Upper lobe of left lung (tissue), 6 donors: Measurements from ENCODE around the gene CCL26. TPM values are rescaled to one million over a fixed set of nuclear protein-coding genes. Genes with fewer than 3 reads are reported as not detected.

ENCODE experiments used
- ATAC-seq, 2 donors: fragments of 200-7000 bp; cut with Tn5 transposase; one replicate each; pipeline ENCODE4 v1.9.1; 2022; ENCODE audit warnings: mild to moderate bottlenecking in 2 of 2, moderate library complexity in 2 of 2; ENCODE audit not compliant: low FRiP score in 2 of 2
- DNase-seq, 2 donors: peaks; one replicate each; pipeline ENCODE4 v3.0.0-alpha.2; 2019 to 2020
- H3K27ac ChIP-seq, 4 donors: fragments of 200-600 bp; sonication (generic); one replicate each; pipeline ENCODE4 v1.5.1; 2016 to 2019
- H3K27me3 ChIP-seq, 4 donors: fragments of 200-600 bp; sonication (generic); one replicate each; pipeline ENCODE4 v1.5.1; 2017 to 2019
- H3K36me3 ChIP-seq, 4 donors: fragments of 200-600 bp; sonication (generic); one replicate each; pipeline ENCODE4 v1.5.1; 2016 to 2019
- H3K4me1 ChIP-seq, 4 donors: fragments of 200-600 bp; sonication (generic); one replicate each; pipeline ENCODE4 v1.5.1; 2018 to 2019
- H3K4me3 ChIP-seq, 4 donors: fragments of 200-600 bp; sonication (generic); one replicate each; pipeline ENCODE4 v1.5.1; 2017 to 2019; ENCODE audit warnings: mild to moderate bottlenecking in 2 of 4, moderate library complexity in 1 of 4
- H3K9me3 ChIP-seq, 4 donors: fragments of 200-600 bp; sonication (generic); one replicate each; pipeline ENCODE4 v1.5.1; 2018 to 2019
- CTCF ChIP-seq, 6 experiments: fragments of 450-650 bp in 4 of 6; fragments of 200-600 bp in 2 of 6; sonication (generic) in 2 of 6; IDR thresholded peaks; one replicate each; pipeline ENCODE4 v1.5.1; 2016 to 2019; ENCODE audit warnings: antibody characterized with exemption in 6 of 6
- EP300 ChIP-seq, 4 donors: sonication (generic); formaldehyde crosslinking; IDR thresholded peaks; one replicate each; pipeline ENCODE4 v1.5.1; 2017; ENCODE audit warnings: antibody characterized with exemption in 4 of 4, control low read depth in 2 of 4
- POLR2A ChIP-seq, 4 donors: fragments of 450-650 bp; IDR thresholded peaks; one replicate each; pipeline ENCODE4 v1.5.1; 2016 to 2017; ENCODE audit warnings: antibody characterized with exemption in 4 of 4, mild to moderate bottlenecking in 2 of 4
- POLR2AphosphoS5 ChIP-seq, 2 donors: sonication (generic); formaldehyde crosslinking; IDR thresholded peaks; one replicate each; pipeline ENCODE4 v1.5.1; 2017; ENCODE audit warnings: antibody characterized with exemption in 2 of 2
- WGBS, 2 donors: methylation state at CpG; one replicate each; pipeline ENCODE4 v1.1.5; 2017 to 2018; 5-methylcytosine and 5-hydroxymethylcytosine counted together
- total RNA-seq, 6 donors: library from RNA; depleted of rRNA in 4 of 6; stranded (reverse); fragments of >200 nt in 4 of 6; gene quantifications; one replicate each; pipeline versions ENCODE4 v1.1.0 to v1.2.1, GENCODE V29; 2016 to 2021
- donor health status: DM: no; HTN: no; CAD: no; lungs with moderate emphysema.
- donor health status: DM: no; HTN: yes; CAD: no; lungs with severe emphysema.

Gene CCL26
- total RNA-seq, 6 donors from 2014 or later: 0.71 to 3.6 TPM; not detected in 4

GRCh38 chr7:75757860-75758259 lies 14.2 kb downstream of the CCL26 start:
- H3K4me3 ChIP-seq: no peak overlapping the region
- 85 to 95% methylated on average over 7 of the region's 7 CpGs for WGBS, 2 donors
- no peaks in the 10 kb centered on the region for H3K27me3 ChIP-seq
- H3K27ac ChIP-seq: no peak overlapping the region
- no peaks in the 10 kb centered on the region for H3K9me3 ChIP-seq
- no peaks in the 10 kb centered on the region for H3K36me3 ChIP-seq
- no peak for ATAC-seq
- DNase-seq: no peak
- H3K4me1 ChIP-seq: peaks cover 0 to 8% (median 4%) of the 10 kb centered on the region in 4 donors
- no peak for TF ChIP-seq CTCF (IDR thresholded peaks at IDR 0.05)
- TF ChIP-seq POLR2A (IDR thresholded peaks at IDR 0.05): no peak
- no peak for TF ChIP-seq POLR2AphosphoS5 (IDR thresholded peaks at IDR 0.05)
- no peak for TF ChIP-seq EP300 (IDR thresholded peaks at IDR 0.05)

GRCh38 chr7:75756991-75757676 lies 14.9 kb downstream of the CCL26 start:
- H3K36me3 ChIP-seq: no peaks in the 10 kb centered on the region
- no peaks in the 10 kb centered on the region for H3K27me3 ChIP-seq
- TF ChIP-seq POLR2A (IDR thresholded peaks at IDR 0.05) (no peak), CTCF (IDR thresholded peaks at IDR 0.05) (peak; percentile 24 to 53 (median 40))
- 40 to 45% methylated on average over 6 of the region's 6 CpGs for WGBS, 2 donors
- no peaks in the 10 kb centered on the region for H3K9me3 ChIP-seq
- no peak overlapping the region for H3K4me3 ChIP-seq
- DNase-seq (no peak), ATAC-seq (peak in 1 of 2 donors; percentile 38)
- H3K4me1 ChIP-seq: peaks cover 0 to 2% (median 1%) of the 10 kb centered on the region in 4 donors
- H3K27ac ChIP-seq: no peak overlapping the region

GRCh38 chr7:75756206-75756990 lies 15.6 kb downstream of the CCL26 start:
- TF ChIP-seq POLR2A (IDR thresholded peaks at IDR 0.05): no peak
- TF ChIP-seq CTCF (IDR thresholded peaks at IDR 0.05): no peak
- TF ChIP-seq POLR2AphosphoS5 (IDR thresholded peaks at IDR 0.05): no peak
- no peak for TF ChIP-seq EP300 (IDR thresholded peaks at IDR 0.05)
- 82 to 88% methylated on average over 10 of the region's 10 CpGs for WGBS, 2 donors

GRCh38 chr7:75743455-75743859 lies 28.6 kb downstream of the CCL26 start:
- Histone ChIP-seq H3K27ac (no peak overlapping the region), H3K36me3 (no peaks in the 10 kb centered on the region), H3K4me3 (no peak overlapping the region), H3K27me3 (no peaks in the 10 kb centered on the region), H3K9me3 (no peaks in the 10 kb centered on the region), H3K4me1 (peaks cover 11 to 21% (median 15%) of the 10 kb centered on the region in 4 donors)
- no peak for ATAC-seq
- DNase-seq: no peak
- TF ChIP-seq POLR2A (IDR thresholded peaks at IDR 0.05): no peak
- WGBS, 2 donors: 53 to 61% methylated on average over 4 of the region's 4 CpGs

More at GRCh38 chr7:75756206-75756990, 15.6 kb downstream of the CCL26 start:
- no peaks in the 10 kb centered on the region for H3K4me1 ChIP-seq
- ATAC-seq (no peak), DNase-seq (no peak)
- H3K36me3 ChIP-seq: no peaks in the 10 kb centered on the region
- no peak overlapping the region for H3K4me3 ChIP-seq
- no peak overlapping the region for H3K27ac ChIP-seq
- H3K27me3 ChIP-seq: no peaks in the 10 kb centered on the region
- H3K9me3 ChIP-seq: no peaks in the 10 kb centered on the region

GRCh38 chr7:75740846-75741497 lies 31.0 kb downstream of the CCL26 start:
- DNase-seq: peak in 1 of 2 donors; percentile 80
- TF ChIP-seq EP300 (IDR thresholded peaks at IDR 0.05) (no peak), CTCF (IDR thresholded peaks at IDR 0.05) (no peak), POLR2AphosphoS5 (IDR thresholded peaks at IDR 0.05) (no peak), POLR2A (IDR thresholded peaks at IDR 0.05) (no peak)
- 46 to 53% methylated on average over 13 of the region's 13 CpGs for WGBS, 2 donors

More at GRCh38 chr7:75740846-75741497, 31.0 kb downstream of the CCL26 start:
- Histone ChIP-seq H3K4me3 (no peak overlapping the region), H3K27me3 (no peaks in the 10 kb centered on the region), H3K27ac (peak overlapping the region in 2 of 4 donors; percentile 52 to 96), H3K36me3 (no peaks in the 10 kb centered on the region), H3K9me3 (no peaks in the 10 kb centered on the region), H3K4me1 (peaks cover 22 to 38% (median 27%) of the 10 kb centered on the region in 4 donors)
- no peak for ATAC-seq
